GM12878 (cell line): ENCODE results near the gene SMIM1. TPM values are rescaled to one million over a fixed set of nuclear protein-coding genes. Genes with fewer than 3 reads are reported as not detected.

Experiments used
- ATAC-seq: fragments of 200-7000 bp; cut with Tn5 transposase; 3 replicates; pipeline ENCODE4 v1.9.1; 2020; ENCODE audit warnings: mild to moderate bottlenecking, moderate library complexity
- BruUV-seq: library from RNA; stranded (reverse); fragments of 400-500 nt; replicated peaks from 2 replicates; lab custom pipeline; 2021; lab: Mats Ljungman, UMichigan
- CTCF ChIA-PET: fragments of 300-600 bp; sonication (Branson Sonifier 250); formaldehyde crosslinking; extraction: SDS; loops from one replicate; lab custom pipeline; 2021; ENCODE audit warnings: inconsistent platforms; lab: Yijun Ruan, JAX
- POLR2A ChIA-PET: fragments of 350-600 bp; formaldehyde crosslinking; extraction: SDS; loops from one replicate; lab custom pipeline; 2021; ENCODE audit warnings: inconsistent platforms; lab: Charles Lee
- RAD21 ChIA-PET: fragments of 300-600 bp; sonication (Branson Sonifier 250); formaldehyde crosslinking; loops from one replicate; lab custom pipeline; 2023; ENCODE audit warnings: antibody characterized with exemption; ENCODE audit not compliant: unreplicated experiment; lab: Charles Lee
- SMC1A ChIA-PET: fragments of 300-600 bp; sonication (Branson Sonifier 250); formaldehyde crosslinking; loops from one replicate; lab custom pipeline; 2023; ENCODE audit not compliant: unreplicated experiment, uncharacterized antibody; lab: Charles Lee
- DNase-seq: peaks from one replicate; pipeline ENCODE4 v3.0.0-alpha.2; 2011; ENCODE audit warnings: low read depth, low spot score
- FAIRE-seq: peaks from 3 replicates; lab custom pipeline; 2011; peaks lifted over from hg19 to GRCh38; lab: Jason Lieb, UNC
- H2AFZ ChIP-seq: 2 replicates; pipeline ENCODE4 v1.6.0; 2011; ENCODE audit warnings: low read depth, low read length, control low read depth; ENCODE audit not compliant: control insufficient read depth
- H3K27ac ChIP-seq: 2 replicates; pipeline ENCODE4 v1.5.1; 2011; ENCODE audit warnings: control low read depth; ENCODE audit not compliant: control insufficient read depth, insufficient read depth
- H3K27me3 ChIP-seq, 2 experiments: replicated peaks in 1 of 2; 2 replicates each; pipeline versions ENCODE4 v1.6.0 to v1.6.1; 2011; ENCODE audit warnings: low read length in 1 of 2; ENCODE audit not compliant: control insufficient read depth in 2 of 2, insufficient read depth in 2 of 2
- H3K36me3 ChIP-seq, 2 experiments: 2 replicates each; pipeline ENCODE4 v1.5.1; 2011; ENCODE audit warnings: low read length in 1 of 2; ENCODE audit not compliant: control insufficient read depth in 2 of 2, insufficient read depth in 2 of 2
- H3K4me1 ChIP-seq: 2 replicates; pipeline ENCODE4 v1.6.1; 2011; ENCODE audit warnings: mild to moderate bottlenecking, low read length, moderate library complexity, mixed read lengths; ENCODE audit not compliant: control insufficient read depth, insufficient read depth
- H3K4me2 ChIP-seq: 2 replicates; pipeline ENCODE4 v1.6.0; 2011; ENCODE audit warnings: control low read depth; ENCODE audit not compliant: control insufficient read depth, insufficient read depth
- H3K4me3 ChIP-seq: fragments of 200-600 bp; sonication (generic); 2 replicates; pipeline ENCODE4 v1.5.1; 2016
- H3K79me2 ChIP-seq: 2 replicates; pipeline ENCODE4 v1.6.0; 2011; ENCODE audit warnings: low read length; ENCODE audit not compliant: control insufficient read depth, insufficient read depth
- H3K9ac ChIP-seq: 2 replicates; pipeline ENCODE4 v1.8.0; 2011; ENCODE audit warnings: low read length, control low read depth, mixed read lengths; ENCODE audit not compliant: control insufficient read depth, insufficient read depth
- H3K9me3 ChIP-seq: replicated peaks from 3 replicates; pipeline ENCODE4 v1.5.1; 2011; ENCODE audit warnings: mild to moderate bottlenecking, low read length; ENCODE audit not compliant: control insufficient read depth, insufficient read depth
- H4K20me1 ChIP-seq: 2 replicates; pipeline ENCODE4 v1.6.0; 2011; ENCODE audit not compliant: control insufficient read depth, insufficient read depth
- ASH2L ChIP-seq: fragments of 300-600, 200-600 bp; sonication (generic); IDR thresholded peaks from 2 replicates; pipeline ENCODE4 v1.6.1; 2017; ENCODE audit warnings: low read depth, mild to moderate bottlenecking, borderline replicate concordance
- EED ChIP-seq: sonication (generic); IDR thresholded peaks from 2 replicates; pipeline ENCODE4 v1.6.1; 2016; ENCODE audit warnings: antibody characterized with exemption, low read depth
- EZH2 ChIP-seq: IDR thresholded peaks from 2 replicates; pipeline ENCODE4 v1.6.1; 2012; ENCODE audit warnings: low read depth, mild to moderate bottlenecking, control low read depth, inconsistent platforms, low read length, borderline replicate concordance; ENCODE audit not compliant: control insufficient read depth
- KLF5 ChIP-seq: fragments of 450-650 bp; IDR thresholded peaks from 2 replicates; pipeline ENCODE4 v1.6.1; 2014; ENCODE audit warnings: mild to moderate bottlenecking; ENCODE audit not compliant: partially characterized antibody
- MYC ChIP-seq: IDR thresholded peaks from 2 replicates; pipeline ENCODE4 v1.6.1; 2011; ENCODE audit warnings: mild to moderate bottlenecking, low read length, moderate library complexity, inconsistent platforms; ENCODE audit not compliant: insufficient read depth, insufficient replicate concordance, insufficient read length, severe bottlenecking
- NR2C1 ChIP-seq: fragments of 450-650 bp; IDR thresholded peaks from 2 replicates; pipeline ENCODE4 v1.6.1; 2017; ENCODE audit warnings: antibody characterized with exemption, mild to moderate bottlenecking, moderate library complexity
- ZNF207 ChIP-seq: fragments of 450-650 bp; IDR thresholded peaks from 2 replicates; pipeline ENCODE4 v1.6.1; 2014; ENCODE audit warnings: antibody characterized with exemption, mild to moderate bottlenecking, borderline replicate concordance
- WGBS: methylation state at CpG from one replicate; pipeline ENCODE4 v1.1.6; 2016; ENCODE audit warnings: low lambda C conversion rate; ENCODE audit not compliant: insufficient replicate concordance, insufficient coverage; ENCODE audit errors: missing lambda C conversion rate; 5-methylcytosine and 5-hydroxymethylcytosine counted together
- in situ Hi-C: fragments of 300-500 bp; cut with MboI; formaldehyde crosslinking; loops from 9 replicates; pipeline ENCODE4 v1.14.3; 2018; ENCODE audit warnings: mixed read lengths
- intact Hi-C: fragments of 100-400 bp; cut with micrococcal nuclease; formaldehyde crosslinking; loops from one replicate; pipeline ENCODE4 v1.14.2; 2022; ENCODE audit not compliant: unreplicated experiment
- polyA plus RNA-seq, 11 experiments: library from polyadenylated mRNA; depleted of rRNA in 4 of 11; unstranded in 6 of 11; stranded (reverse) in 5 of 11; fragments of >200 nt; fragmentation: Nextera tagmentation in 4 of 11; fragmentation: Illumina TruSeq in 1 of 11; extraction: Ambion mirVana in 4 of 11; extraction: Trizol in 1 of 11; gene quantifications; 1 replicate in 1 of 11; 2 replicates in 10 of 11; pipeline versions ENCODE4 v1.2.1 to v1.2.3, GENCODE V29; 2011 to 2016; ENCODE audit warnings: inconsistent platforms in 2 of 11, missing spikeins in 2 of 11, low read depth in 1 of 11
- total RNA-seq, 4 experiments: library from RNA; depleted of rRNA in 3 of 4; stranded (reverse); fragments of >200 nt in 3 of 4; fragmentation: Illumina TruSeq in 1 of 4; extraction: Trizol in 1 of 4; gene quantifications; 2 replicates each; pipeline versions ENCODE4 v1.2.1 to v1.2.3, GENCODE V29; 2013 to 2021
- TF ChIP-seq, protein P1 (sequence below): fragments of 450-650 bp; formaldehyde crosslinking; IDR thresholded peaks from 2 replicates; pipeline ENCODE4 v1.4.0; 2020; ENCODE audit warnings: mild to moderate bottlenecking, moderate library complexity

Gene SMIM1
- total and polyA plus RNA-seq, 10 of the 15 experiments (the other 5 are each of a cell fraction or from before 2014, with no cell fraction given): 0.30 to 0.37 TPM; not detected in 8

DNA sequence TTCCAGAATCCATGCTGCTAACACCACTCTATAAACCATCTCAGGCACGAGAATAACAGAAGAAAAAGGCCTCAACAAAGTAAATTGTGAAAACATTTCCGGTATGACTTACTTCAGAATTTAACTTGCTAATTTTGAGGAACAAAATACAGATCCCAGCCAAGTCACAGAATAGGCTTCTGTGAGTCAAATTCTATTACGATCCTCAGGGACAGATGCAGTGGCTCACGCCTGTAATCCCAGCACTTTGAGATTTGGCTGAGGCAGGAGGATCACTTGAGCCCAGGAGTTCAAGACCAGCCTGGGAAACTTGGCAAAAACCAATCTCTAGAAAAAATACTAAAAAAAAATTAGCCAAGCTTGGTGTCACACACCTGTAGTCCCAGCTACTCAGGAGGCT, 29.1 kb upstream of the SMIM1 start:
- H3K27me3 ChIP-seq: no peaks in the 10 kb centered on the region
- FAIRE-seq (no peak), DNase-seq (no peak), ATAC-seq (no peak)
- CTCF ChIA-PET: no interaction called here
- peaks cover 2 to 3% of the 10 kb centered on the region in 2 experiments; a peak in 3 of 4 replicates for H3K36me3 ChIP-seq
- no peak overlapping the region for H3K27ac ChIP-seq
- SMC1A ChIA-PET: no interaction called here
- intact Hi-C loops (no loop called here), in situ Hi-C loops (no loop called here)
- H3K9ac ChIP-seq: no peak overlapping the region
- RAD21 ChIA-PET: no interaction called here
- no peaks in the 10 kb centered on the region for H3K9me3 ChIP-seq
- WGBS: 72% methylated on average over 4 of the region's 4 CpGs
- TF ChIP-seq EED: no peak
- no peak for TF ChIP-seq EZH2
- TF ChIP-seq MYC: no peak
- TF ChIP-seq, protein P1, sequence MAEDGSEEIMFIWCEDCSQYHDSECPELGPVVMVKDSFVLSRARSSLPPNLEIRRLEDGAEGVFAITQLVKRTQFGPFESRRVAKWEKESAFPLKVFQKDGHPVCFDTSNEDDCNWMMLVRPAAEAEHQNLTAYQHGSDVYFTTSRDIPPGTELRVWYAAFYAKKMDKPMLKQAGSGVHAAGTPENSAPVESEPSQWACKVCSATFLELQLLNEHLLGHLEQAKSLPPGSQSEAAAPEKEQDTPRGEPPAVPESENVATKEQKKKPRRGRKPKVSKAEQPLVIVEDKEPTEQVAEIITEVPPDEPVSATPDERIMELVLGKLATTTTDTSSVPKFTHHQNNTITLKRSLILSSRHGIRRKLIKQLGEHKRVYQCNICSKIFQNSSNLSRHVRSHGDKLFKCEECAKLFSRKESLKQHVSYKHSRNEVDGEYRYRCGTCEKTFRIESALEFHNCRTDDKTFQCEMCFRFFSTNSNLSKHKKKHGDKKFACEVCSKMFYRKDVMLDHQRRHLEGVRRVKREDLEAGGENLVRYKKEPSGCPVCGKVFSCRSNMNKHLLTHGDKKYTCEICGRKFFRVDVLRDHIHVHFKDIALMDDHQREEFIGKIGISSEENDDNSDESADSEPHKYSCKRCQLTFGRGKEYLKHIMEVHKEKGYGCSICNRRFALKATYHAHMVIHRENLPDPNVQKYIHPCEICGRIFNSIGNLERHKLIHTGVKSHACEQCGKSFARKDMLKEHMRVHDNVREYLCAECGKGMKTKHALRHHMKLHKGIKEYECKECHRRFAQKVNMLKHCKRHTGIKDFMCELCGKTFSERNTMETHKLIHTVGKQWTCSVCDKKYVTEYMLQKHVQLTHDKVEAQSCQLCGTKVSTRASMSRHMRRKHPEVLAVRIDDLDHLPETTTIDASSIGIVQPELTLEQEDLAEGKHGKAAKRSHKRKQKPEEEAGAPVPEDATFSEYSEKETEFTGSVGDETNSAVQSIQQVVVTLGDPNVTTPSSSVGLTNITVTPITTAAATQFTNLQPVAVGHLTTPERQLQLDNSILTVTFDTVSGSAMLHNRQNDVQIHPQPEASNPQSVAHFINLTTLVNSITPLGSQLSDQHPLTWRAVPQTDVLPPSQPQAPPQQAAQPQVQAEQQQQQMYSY (CRISPR knock-in tag): no peak
- no peak for TF ChIP-seq NR2C1
- no peak for TF ChIP-seq ASH2L
- TF ChIP-seq ZNF207: no peak
- no peak for TF ChIP-seq KLF5
- H3K4me2 ChIP-seq: no peak overlapping the region
- no peaks in the 10 kb centered on the region for H4K20me1 ChIP-seq
- BruUV-seq: no TSS peak
- POLR2A ChIA-PET: no interaction called here
- H2AFZ ChIP-seq: no peak overlapping the region
- peaks cover 11% of the 10 kb centered on the region for H3K4me1 ChIP-seq
- no peaks in the 10 kb centered on the region for H3K79me2 ChIP-seq
- H3K4me3 ChIP-seq: no peak overlapping the region
